ENCODE data around the gene RGMA. TPM values are rescaled to one million over a fixed set of nuclear protein-coding genes. Genes with fewer than 3 reads are reported as not detected.

The RGMA gene
- total RNA-seq, 4 donors from 2014 or later, result 5.6 to 12.8 (median 8.5) TPM

- DNase-seq (ENCODE audit: low spot score) (no peak), ATAC-seq (ENCODE audit: low FRiP score) (no peak)
- no peak for TF ChIP-seq CTCF (IDR thresholded peaks at IDR 0.05)
These were observed 40.3 kb downstream of the RGMA start for GRCh38 chr15:93048759-93049161.

- DNase-seq (ENCODE audit: low spot score) (no peak), ATAC-seq (ENCODE audit: low FRiP score) (no peak)
- TF ChIP-seq CTCF (IDR thresholded peaks at IDR 0.05), result no peak
These were observed 40.6 kb downstream of the RGMA start for GRCh38 chr15:93048426-93048721.

DNA sequence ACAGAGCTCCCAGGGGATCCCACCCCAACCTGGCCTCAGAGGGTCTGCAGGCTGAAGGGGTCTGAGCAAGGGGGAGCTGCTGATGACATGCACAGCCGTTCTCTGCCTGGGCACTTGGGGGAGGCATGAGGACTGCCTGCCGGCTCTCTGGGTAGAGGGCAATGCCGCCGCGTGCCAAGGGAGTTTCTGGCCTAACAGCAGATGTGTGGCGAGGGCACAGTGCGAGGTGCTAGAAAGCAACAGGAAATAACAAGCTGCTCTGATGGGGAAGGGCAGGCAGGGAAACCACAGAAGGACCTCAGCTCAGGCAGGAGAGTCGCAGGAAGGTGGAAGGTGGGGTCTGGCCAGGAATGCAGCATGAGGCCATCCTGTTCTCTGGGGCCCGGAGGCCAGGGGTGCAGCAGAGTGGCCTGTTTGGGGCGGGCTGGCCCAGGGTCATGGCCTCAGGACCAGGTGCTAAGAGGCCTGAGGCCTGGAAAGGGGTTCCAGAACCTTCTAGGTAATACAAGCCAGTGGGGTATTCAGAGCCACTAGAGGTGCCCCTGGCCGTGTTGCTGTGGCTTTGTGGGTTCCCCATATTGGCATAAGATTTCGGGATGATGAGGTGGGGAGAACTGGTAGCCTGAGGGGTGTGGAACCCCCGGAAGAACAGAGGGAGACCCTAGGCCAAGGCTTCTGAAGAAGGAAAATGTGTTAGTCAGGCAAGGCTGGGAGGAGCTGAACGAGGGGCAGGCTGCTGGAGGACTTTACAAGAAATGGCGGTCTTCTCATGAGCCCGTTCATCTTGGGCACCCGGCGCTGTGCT lies 41.2 kb downstream of the RGMA start:
- ATAC-seq (ENCODE audit: low FRiP score) (no peak), DNase-seq (ENCODE audit: low spot score) (no peak)
- TF ChIP-seq CTCF (IDR thresholded peaks at IDR 0.05), result no peak

DNA sequence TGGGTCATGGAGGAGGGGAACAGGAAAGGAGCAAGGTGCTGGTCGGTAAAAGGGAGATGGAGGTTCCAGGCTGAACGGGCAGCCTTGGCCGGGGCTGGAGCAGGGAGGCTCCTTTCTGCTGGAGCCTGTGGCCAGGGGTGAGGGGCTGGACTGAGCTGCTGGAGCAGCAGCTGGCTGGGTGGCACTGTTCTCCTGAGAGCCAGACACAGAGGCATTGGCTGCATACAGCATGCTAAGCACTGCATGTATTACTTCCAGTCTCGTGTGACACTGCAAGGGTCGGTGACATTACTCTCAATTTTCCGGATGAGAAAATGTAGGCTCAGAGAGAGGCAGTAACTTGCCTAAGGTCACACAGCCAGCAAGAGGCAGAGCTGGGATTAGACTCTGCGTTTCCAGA lies 42.3 kb downstream of the RGMA start:
- DNase-seq (ENCODE audit: low spot score) (no peak), ATAC-seq (ENCODE audit: low FRiP score) (no peak)

GRCh38 chr15:93046120-93046519 lies 42.9 kb downstream of the RGMA start:
- TF ChIP-seq CTCF (IDR thresholded peaks at IDR 0.05), result no peak
- no peak for DNase-seq (ENCODE audit: low spot score)
- ATAC-seq (ENCODE audit: low FRiP score), result no peak

More for the DNA sequence above, 42.3 kb downstream of the RGMA start:
- no peak for TF ChIP-seq CTCF (IDR thresholded peaks at IDR 0.05)

GRCh38 chr15:93045191-93045785 lies 43.7 kb downstream of the RGMA start:
- DNase-seq (ENCODE audit: low spot score) (no peak), ATAC-seq (ENCODE audit: low FRiP score) (no peak)
- no peak for TF ChIP-seq CTCF (IDR thresholded peaks at IDR 0.05)
